T-helper 1 cell treated with Interleukin-12 subunit alpha and Interleukin-12 subunit beta and Interleukin-4 antibody, amounts not matched to agents 30 ng/mL and 1 ng/mL, for 36 hours (primary cell): ENCODE measurements around the gene CARS2. TPM values are rescaled to one million over a fixed set of nuclear protein-coding genes. Genes with fewer than 3 reads are reported as not detected.
"Not testable (repeated sequence)": the region's sequence is repeated elsewhere in the genome, so short reads cannot be mapped to it uniquely, and the experiment has no call there.

ENCODE experiments used
- intact Hi-C: fragments of 100-400 bp; cut with micrococcal nuclease; formaldehyde crosslinking; loops from one replicate; pipeline ENCODE4 v1.15.1; 2024
- total RNA-seq: library from RNA; stranded (reverse); gene quantifications from 2 replicates; pipeline ENCODE4 v1.2.3, GENCODE V29; 2022

Gene CARS2
- total RNA-seq, 1 donor from 2014 or later, result 81.3 TPM

DNA sequence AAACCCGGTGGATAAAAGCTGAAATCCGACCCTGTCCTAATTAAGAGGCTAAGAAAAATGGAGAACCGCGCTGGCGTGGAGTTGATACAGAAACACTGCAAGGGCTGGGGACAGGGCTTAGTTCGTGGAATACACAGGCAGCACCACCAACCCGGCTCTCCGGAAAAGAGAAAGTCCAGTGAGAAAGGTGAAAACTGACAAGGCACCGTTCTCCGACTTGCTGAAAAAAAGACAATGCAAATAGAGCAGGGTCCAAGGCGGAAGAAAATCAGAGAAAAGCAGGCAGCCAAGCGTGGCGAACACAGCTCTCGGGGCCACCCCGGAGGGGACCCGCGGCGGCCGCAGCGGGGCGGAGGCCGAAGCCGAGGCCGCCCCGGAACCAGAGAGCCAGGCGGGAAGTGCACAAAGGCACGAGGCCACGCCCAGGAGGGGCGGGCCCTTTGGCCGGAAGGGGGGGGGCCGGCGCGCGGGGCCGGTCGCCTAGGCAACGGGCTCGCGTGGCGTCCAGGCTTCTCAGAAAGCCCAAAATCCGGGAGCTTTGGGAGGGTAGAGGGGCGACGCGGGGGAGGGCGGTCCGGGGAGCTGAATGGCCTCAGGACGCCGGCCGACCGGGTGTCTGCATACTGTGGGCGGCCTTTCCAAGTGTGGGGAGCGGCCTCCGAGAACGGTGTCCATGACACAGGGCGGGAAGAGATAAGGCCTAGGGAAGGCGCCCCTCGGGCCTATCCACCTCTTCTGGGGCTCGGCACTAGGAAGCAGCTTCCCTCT lies 6.3 kb upstream of the CARS2 start:
- intact Hi-C loops, result loop anchor here (1.0 to 10.0 kb wide), 6 partner anchors 53 to 1983 kb away; partner anchors contain the start of genes ATP11A and TUBGCP3

GRCh38 chr13:110706570-110707372 lies 855 bp upstream of the CARS2 start:
- intact Hi-C loops, result loop anchor here (1.0 to 5.0 kb wide), 9 partner anchors 9 to 1789 kb away; partner anchors contain the start of genes ANKRD10 and NAXD

- intact Hi-C loops, result loop anchor here (5.0 kb wide), 2 partner anchors 248 to 1788 kb away; no protein-coding TSS in a partner anchor
Measured at GRCh38 chr13:110705356-110705825, 525 bp downstream of the CARS2 start.

DNA sequence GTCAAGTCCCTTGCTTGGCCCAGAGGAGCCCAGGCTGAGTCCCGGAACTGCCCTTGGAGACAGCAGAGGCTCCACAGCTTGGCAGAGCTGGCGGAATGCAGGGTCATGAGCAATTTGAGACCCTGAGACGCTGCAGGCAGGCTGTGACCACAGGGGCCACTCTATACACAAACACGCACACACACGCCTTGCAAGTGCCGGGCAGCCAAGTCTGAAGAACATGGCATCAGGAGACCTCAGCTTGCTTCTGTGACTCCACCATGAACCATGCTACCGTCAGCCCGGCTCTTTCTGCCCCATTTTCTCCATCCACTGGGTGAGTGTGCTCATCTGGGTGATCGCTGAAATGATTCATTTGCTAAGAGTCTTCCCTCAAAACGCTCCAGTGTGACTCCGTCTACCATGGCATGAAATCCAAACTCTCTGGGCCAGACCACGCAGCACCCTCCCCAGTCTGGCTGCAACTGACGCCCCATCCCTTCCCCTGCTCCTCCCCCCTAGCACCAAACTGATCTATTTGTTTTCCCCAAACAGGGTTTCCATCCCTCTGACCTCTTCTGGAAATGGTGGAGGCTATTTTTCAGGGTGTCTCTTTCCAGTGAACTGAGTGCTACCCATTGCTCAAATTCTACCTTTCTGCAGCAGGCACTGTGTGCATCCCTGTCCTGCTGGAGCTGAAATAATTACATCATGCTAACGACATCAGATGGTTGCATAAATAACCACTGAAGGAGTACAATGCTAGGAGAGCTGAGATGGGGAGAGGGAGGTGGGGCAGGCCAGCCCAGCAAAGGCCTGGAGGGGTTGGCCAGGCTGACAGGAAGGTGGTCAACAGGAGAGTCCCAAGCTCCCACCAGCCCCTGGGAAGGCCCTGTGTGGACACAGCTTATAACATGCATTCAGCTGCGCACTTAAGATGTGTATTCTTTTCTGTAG lies 3.1 kb downstream of the CARS2 start:
- intact Hi-C loops, result no loop called here

GRCh38 chr13:110702089-110702488 lies 3.8 kb downstream of the CARS2 start:
- intact Hi-C loops, result no loop called here

DNA sequence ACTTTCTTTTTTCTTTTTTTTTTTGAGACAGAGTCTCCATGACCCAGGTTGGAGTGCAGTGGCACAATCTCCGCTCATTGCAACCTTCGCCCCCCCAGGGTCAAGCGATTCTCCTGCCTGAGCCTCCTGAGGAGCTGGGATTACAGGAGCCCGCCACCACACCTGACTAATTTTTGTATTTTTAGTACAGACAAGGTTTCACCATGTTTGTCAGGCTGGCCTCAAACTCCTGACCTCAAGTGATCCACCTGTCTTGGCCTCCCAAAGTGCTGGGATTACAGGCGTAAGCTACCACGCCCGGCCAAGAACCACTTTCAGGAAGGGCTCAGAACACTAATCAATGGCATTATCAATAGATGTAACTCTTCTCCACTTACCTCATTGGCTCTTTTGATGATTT lies 4.9 kb downstream of the CARS2 start:
- intact Hi-C loops, result not testable (repeated sequence)

DNA sequence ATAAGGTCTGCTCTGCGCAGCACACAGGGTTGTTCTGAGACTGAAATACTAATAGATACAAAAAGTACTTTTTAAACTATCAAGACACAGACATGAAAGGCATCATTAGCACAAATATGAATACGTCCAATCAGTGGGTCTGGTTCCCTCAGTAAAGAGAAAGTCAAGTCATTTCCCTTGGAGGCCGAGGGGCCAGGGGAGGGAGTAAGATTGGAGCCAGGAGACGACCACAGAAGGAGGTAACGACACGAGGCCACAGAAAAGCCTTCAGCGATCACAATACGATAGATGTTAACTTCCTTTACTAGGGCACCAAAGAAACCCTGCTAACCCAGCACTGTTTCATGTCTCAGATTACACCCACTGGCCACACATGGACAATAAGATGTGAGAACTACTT lies 5.3 kb downstream of the CARS2 start:
- intact Hi-C loops, result no loop called here

DNA sequence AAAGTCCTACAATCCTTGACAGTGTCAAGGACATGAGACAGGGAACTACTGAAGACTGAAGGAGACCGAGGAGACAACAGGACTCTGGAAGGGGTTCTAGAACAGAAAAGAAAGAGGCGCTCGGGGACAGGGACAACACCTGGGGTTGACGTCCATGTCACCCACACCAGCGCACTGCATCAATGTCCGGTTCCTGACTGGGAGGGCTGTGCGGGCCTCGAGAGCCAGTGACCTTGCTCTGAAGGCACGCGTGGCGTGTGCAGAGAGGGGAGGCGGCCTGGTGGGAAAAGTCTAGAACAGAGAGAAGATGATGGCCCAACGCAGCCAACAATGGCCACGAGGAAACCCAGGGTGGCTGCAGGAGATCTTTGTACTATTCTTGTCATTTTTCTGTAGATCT lies 5.7 kb downstream of the CARS2 start:
- intact Hi-C loops, result no loop called here

DNA sequence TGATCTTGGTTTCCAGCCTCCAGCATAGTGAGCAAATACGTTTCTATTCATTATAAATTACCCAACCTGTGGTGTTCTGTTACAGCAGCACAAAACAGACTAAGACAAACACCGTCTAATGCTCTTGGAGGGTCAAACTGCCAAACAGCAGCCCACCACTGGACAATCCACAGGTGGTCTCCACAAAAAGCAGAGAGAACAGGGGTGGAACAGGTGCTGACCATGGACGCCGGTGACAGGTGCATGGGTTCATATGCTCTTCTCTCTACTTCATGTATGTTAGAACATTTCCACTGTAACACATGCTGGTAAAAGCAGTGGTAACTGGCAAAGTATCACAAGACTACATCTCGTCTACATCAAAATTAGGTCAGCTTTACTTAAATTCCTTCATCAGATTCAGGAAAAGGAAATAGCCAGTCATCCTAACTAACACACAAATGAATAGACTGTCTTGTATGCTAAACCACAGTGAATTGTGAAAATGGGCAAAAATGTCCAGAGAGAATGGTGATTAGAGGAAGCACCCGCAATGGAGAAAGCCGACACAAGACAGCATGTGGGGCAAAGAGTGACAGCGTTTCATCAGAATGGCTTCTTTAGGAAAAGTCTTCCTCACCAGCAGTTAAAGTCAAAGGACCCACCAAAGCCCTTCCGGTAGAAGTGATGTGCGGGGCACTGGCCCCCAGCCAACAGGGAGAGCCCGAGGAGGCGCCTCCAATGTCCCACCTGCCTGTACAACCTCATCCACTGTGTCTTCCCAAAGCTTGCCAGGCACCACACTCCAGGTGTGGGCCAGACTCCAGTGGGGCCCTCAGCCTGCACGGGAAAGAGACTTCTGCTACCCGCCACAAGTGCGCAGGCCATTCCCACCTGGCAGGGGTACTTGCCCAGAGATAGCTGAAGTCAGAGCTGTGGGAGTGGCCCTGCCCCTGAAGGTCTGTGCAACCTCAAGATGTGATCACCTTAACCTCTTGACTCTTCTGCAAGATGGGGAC lies 6.5 kb downstream of the CARS2 start:
- intact Hi-C loops, result no loop called here

DNA sequence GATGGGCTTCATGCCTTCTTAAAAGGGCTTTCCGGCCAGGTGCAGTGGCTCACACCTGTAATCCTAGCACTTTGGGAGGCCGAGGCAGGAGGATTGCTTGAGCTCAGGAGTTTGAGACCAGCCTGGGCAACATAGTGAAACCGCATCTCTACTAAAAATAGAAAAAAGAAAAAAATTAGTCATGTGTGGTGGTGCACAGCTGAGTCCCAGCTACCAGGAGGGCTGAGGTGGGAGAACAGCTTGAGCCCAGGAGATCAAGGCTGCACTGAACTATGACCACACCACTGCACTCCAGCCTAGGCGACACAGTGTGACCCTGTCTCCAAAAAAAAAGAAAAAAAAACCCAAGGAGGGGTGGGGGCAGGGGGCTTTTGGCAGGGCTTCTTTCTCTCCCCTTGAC lies 7.2 kb downstream of the CARS2 start:
- intact Hi-C loops, result no loop called here

DNA sequence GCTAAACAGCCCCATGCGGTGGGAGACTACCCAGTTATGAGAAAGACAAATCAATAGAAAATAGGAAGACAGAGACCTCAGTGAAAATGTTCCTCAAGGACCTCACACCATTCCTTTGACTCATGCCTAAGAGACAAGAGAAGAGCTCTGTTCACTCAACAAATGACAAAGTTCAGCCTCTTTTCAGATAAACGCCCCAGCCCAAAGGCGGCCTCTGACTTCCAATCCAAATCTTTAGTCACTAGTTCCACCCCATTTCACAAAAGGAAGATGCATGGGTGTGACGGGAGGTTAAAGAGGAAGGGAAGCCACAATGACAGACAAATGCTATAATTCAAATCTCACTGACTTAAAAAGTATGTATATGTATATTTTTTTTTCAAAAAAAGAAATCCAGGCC lies 8.1 kb downstream of the CARS2 start:
- intact Hi-C loops, result no loop called here

- intact Hi-C loops, result no loop called here
Measured at GRCh38 chr13:110696776-110697175, 9.1 kb downstream of the CARS2 start.

DNA sequence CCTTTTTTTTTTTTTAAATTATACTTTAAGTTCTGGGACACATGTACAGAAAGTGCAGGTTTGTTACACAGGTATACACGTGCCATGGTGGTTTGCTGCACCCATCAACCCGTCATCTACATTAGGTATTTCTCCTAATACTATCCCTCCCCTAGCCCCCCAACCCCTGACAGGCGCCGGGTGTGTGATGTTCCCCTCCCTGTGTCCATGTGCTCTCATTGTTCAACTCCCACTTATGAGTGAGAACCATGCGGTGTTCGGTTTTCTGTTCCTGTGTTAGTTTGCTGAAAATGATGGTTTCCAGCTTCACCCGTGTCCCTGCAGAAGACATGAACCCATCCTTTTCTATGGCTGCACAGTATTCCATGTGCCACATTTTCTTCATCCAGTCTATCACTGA lies 10.1 kb downstream of the CARS2 start:
- intact Hi-C loops, result not testable (repeated sequence)

DNA sequence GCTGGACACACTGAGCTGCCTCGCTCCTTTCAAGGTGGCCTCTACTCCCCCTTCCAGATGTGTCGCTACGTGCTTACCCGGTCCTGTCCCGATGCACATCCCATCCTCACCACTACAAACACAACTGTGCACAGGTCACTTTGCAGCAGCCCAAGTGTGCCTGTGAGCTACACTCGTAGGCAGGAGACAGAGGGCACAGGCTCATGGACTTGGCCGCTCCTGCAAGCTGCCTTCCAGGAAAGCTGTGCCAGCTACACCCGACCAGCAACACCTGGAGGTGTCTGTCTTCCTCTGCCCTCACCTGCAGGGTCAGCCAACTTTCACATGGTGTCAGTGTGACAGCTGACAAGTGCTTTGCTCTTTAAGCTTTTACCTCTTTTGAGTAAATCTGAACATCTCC lies 15.4 kb downstream of the CARS2 start:
- intact Hi-C loops, result no loop called here

GRCh38 chr13:110689711-110690110 lies 16.2 kb downstream of the CARS2 start:
- intact Hi-C loops, result no loop called here

GRCh38 chr13:110689041-110689440 lies 16.9 kb downstream of the CARS2 start:
- intact Hi-C loops, result no loop called here

GRCh38 chr13:110687736-110688135 lies 18.2 kb downstream of the CARS2 start:
- intact Hi-C loops, result no loop called here

GRCh38 chr13:110685305-110686020 lies 20.5 kb downstream of the CARS2 start:
- intact Hi-C loops, result no loop called here

- intact Hi-C loops, result loop anchor here (5.0 kb wide), 1 partner anchor 118 kb away; no protein-coding TSS in a partner anchor
Measured at GRCh38 chr13:110684388-110685056, 21.4 kb downstream of the CARS2 start.
